Measurements from ENCODE around the gene TTC33. TPM values are rescaled to one million over a fixed set of nuclear protein-coding genes. Genes with fewer than 3 reads are reported as not detected.

Gene TTC33
- total RNA-seq, 6 experiments from 2014 or later, result 5.6 to 9.2 (median 7.0) TPM

- TF ChIP-seq CTCF (IDR thresholded peaks at IDR 0.05) (no peak), POLR2A (IDR thresholded peaks at IDR 0.05) (no peak)
- Histone ChIP-seq H3K27me3 (no peaks in the 10 kb centered on the region), H3K4me3 (no peak overlapping the region), H3K27ac (no peak overlapping the region), H3K4me1 (no peaks in the 10 kb centered on the region), H3K9me3 (peaks cover 0 to 2% (median 0%) of the 10 kb centered on the region in 4 donors), H3K36me3 (no peaks in the 10 kb centered on the region)
- intact Hi-C loops (cut with DNase I), result no loop called here
- no peak for DNase-seq
- ATAC-seq, result no peak
- WGBS (ENCODE audit: insufficient coverage, low coverage, low lambda C conversion rate, missing lambda C conversion rate), result 57% methylated on average over 2 of the region's 2 CpGs
Observed at GRCh38 chr5:40478766-40479165, 277.0 kb downstream of the TTC33 start.

GRCh38 chr5:40477856-40478546, 277.8 kb downstream of the TTC33 start:
- ATAC-seq, result no peak
- Histone ChIP-seq H3K27ac (no peak overlapping the region), H3K9me3 (no peaks in the 10 kb centered on the region), H3K4me3 (no peak overlapping the region), H3K4me1 (no peaks in the 10 kb centered on the region), H3K27me3 (no peaks in the 10 kb centered on the region), H3K36me3 (no peaks in the 10 kb centered on the region)
- TF ChIP-seq POLR2A (IDR thresholded peaks at IDR 0.05), result no peak
- no peak for TF ChIP-seq CTCF (IDR thresholded peaks at IDR 0.05)
- DNase-seq, result no peak
- intact Hi-C loops (cut with DNase I), result no loop called here
- WGBS (ENCODE audit: insufficient coverage, low coverage, low lambda C conversion rate, missing lambda C conversion rate), result 68% methylated on average over 5 of the region's 8 CpGs

GRCh38 chr5:40475561-40475960, 280.2 kb downstream of the TTC33 start:
- Histone ChIP-seq H3K36me3 (no peaks in the 10 kb centered on the region), H3K4me1 (no peaks in the 10 kb centered on the region), H3K27ac (no peak overlapping the region), H3K9me3 (no peaks in the 10 kb centered on the region), H3K4me3 (no peak overlapping the region), H3K27me3 (no peaks in the 10 kb centered on the region)
- no peak for TF ChIP-seq POLR2A (IDR thresholded peaks at IDR 0.05)
- no peak for TF ChIP-seq CTCF (IDR thresholded peaks at IDR 0.05)
- no peak for ATAC-seq
- no peak for DNase-seq
- WGBS (ENCODE audit: insufficient coverage, low coverage, low lambda C conversion rate, missing lambda C conversion rate), result 74% methylated on average over 3 of the region's 3 CpGs
- intact Hi-C loops (cut with DNase I), result no loop called here

- TF ChIP-seq CTCF (IDR thresholded peaks at IDR 0.05) (no peak), POLR2A (IDR thresholded peaks at IDR 0.05) (no peak)
- no peaks in the 10 kb centered on the region for H3K36me3 ChIP-seq
- H3K9me3 ChIP-seq, result no peaks in the 10 kb centered on the region
- no peaks in the 10 kb centered on the region for H3K27me3 ChIP-seq
- WGBS (ENCODE audit: insufficient coverage, low coverage, low lambda C conversion rate, missing lambda C conversion rate), result 20% methylated on average over 1 of the region's 2 CpGs
- ATAC-seq (no peak), DNase-seq (no peak)
- no peak overlapping the region for H3K4me3 ChIP-seq
- H3K4me1 ChIP-seq, result no peaks in the 10 kb centered on the region
- no peak overlapping the region for H3K27ac ChIP-seq
- intact Hi-C loops (cut with DNase I), result no loop called here
Observed at GRCh38 chr5:40474250-40474649, 281.5 kb downstream of the TTC33 start.

Measured in right lobe of liver (tissue), 6 donors.